Ishikawa (cell line): ENCODE measurements around the gene LGR4.

Experiments
- CEBPB ChIP-seq: IDR thresholded peaks from 2 replicates; pipeline ENCODE4 v1.6.1; 2012
- CREB1 ChIP-seq: IDR thresholded peaks from 2 replicates; pipeline ENCODE4 v1.6.1; 2012; ENCODE audit warnings: low read depth
- EGR1 ChIP-seq: IDR thresholded peaks from 2 replicates; pipeline ENCODE4 v1.6.1; 2012
- EP300 ChIP-seq: IDR thresholded peaks from 2 replicates; pipeline ENCODE4 v1.6.1; 2012; ENCODE audit warnings: borderline replicate concordance
- FOXM1 ChIP-seq: IDR thresholded peaks from 2 replicates; pipeline ENCODE4 v1.6.1; 2012; ENCODE audit warnings: low read depth, borderline replicate concordance
- NFIC ChIP-seq: IDR thresholded peaks from 2 replicates; pipeline ENCODE4 v1.6.1; 2012
- RAD21 ChIP-seq: IDR thresholded peaks from 2 replicates; pipeline ENCODE4 v1.6.1; 2012; ENCODE audit warnings: low read depth
- REST ChIP-seq: IDR thresholded peaks from 2 replicates; pipeline ENCODE4 v1.6.1; 2012; ENCODE audit warnings: low read depth, mild to moderate bottlenecking
- TAF1 ChIP-seq: IDR thresholded peaks from 2 replicates; pipeline ENCODE4 v1.6.1; 2012; ENCODE audit warnings: low read depth, mild to moderate bottlenecking
- TCF12 ChIP-seq: IDR thresholded peaks from 2 replicates; pipeline ENCODE4 v1.6.1; 2012; ENCODE audit warnings: low read depth
- TEAD4 ChIP-seq: IDR thresholded peaks from 2 replicates; pipeline ENCODE4 v1.6.1; 2012
- USF1 ChIP-seq: IDR thresholded peaks from 2 replicates; pipeline ENCODE4 v1.6.1; 2012
- YY1 ChIP-seq: IDR thresholded peaks from 2 replicates; pipeline ENCODE4 v1.6.1; 2012; ENCODE audit warnings: low read depth
- ZBTB7A ChIP-seq: IDR thresholded peaks from 2 replicates; pipeline ENCODE4 v1.6.1; 2012; ENCODE audit warnings: low read depth
- TF ChIP-seq, protein P1 (sequence below): IDR thresholded peaks from 2 replicates; pipeline ENCODE4 v1.6.1; 2012

Gene LGR4

GRCh38 chr11:27482793-27483192 lies 10.2 kb upstream of the LGR4 start:
- TF ChIP-seq ZBTB7A (no peak), RAD21 (no peak), FOXM1 (no peak), USF1 (no peak), CREB1 (no peak), REST (no peak), YY1 (no peak), TEAD4 (no peak), EGR1 (no peak), EP300 (no peak), CEBPB (no peak), TCF12 (no peak), NFIC (no peak), TAF1 (no peak)
- TF ChIP-seq, protein P1, sequence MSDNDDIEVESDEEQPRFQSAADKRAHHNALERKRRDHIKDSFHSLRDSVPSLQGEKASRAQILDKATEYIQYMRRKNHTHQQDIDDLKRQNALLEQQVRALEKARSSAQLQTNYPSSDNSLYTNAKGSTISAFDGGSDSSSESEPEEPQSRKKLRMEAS: no peak

GRCh38 chr11:27481992-27482391 lies 9.4 kb upstream of the LGR4 start:
- TF ChIP-seq CREB1 (no peak), REST (no peak), CEBPB (no peak), NFIC (no peak), RAD21 (no peak), USF1 (no peak), TEAD4 (no peak), EGR1 (no peak), TCF12 (no peak), YY1 (no peak), TAF1 (no peak), FOXM1 (no peak), EP300 (no peak), ZBTB7A (no peak)
- TF ChIP-seq, protein P1: no peak

DNA sequence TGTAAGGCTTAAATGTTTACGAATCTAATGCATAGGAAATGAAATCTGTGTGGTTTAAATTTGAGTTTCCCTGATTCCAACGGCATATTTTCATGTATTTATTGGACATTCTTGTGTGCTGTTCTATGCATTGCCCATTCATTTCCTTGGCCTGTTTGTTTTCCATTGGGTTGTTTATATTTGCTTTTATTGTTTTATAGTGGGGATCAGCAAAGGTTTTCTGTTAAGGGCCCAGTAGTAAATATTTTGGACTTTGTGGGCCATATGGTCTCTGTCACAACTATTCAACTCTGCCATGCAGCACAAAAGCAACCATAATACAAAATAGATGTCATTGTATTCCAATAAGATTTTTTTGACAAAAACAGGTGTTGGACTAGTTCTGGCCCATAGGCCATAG lies 5.2 kb upstream of the LGR4 start:
- no peak for TF ChIP-seq FOXM1

DNA sequence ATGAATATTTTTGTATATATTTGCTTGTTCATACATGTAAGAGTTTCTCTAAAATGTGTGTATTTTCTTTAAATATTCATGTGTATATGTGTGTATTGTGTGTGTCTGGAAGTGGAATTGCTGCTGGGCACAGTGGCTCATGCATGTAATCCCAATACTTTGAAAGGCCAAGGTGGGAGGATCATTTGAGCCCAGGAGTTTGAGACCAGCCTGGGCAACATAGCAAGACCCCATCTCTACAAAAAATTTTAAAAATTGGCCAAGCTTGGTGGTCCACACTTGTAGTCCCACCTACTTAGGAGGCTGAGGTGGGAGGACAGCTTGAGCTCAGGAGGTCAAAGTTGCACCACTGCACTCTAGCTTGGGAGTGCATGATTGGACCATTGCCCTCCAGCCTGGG lies 4.7 kb upstream of the LGR4 start:
- TF ChIP-seq CREB1 (no peak), REST (no peak), ZBTB7A (no peak), NFIC (no peak), CEBPB (no peak), FOXM1 (no peak)

DNA sequence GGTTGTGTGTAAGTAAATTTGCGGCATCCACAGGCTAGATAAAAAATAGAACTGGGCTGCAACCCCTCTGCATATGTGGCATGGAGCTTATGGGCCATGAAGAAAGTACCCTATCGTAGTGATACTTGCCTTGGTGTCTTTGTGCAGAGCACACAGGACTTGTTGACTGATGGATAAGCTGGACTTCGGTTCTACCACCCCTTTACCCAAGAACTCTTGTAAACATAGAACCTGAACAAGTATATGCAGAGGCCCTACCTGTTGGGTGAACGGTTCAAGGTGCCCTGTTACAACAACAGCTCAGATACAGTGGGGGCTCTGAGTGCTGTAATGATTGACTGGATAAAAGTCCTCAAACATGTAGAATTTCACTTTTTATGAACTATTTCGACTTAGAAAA lies 3.0 kb upstream of the LGR4 start:
- TF ChIP-seq TCF12 (no peak), EP300 (no peak), NFIC (no peak), CREB1 (no peak), YY1 (no peak)

DNA sequence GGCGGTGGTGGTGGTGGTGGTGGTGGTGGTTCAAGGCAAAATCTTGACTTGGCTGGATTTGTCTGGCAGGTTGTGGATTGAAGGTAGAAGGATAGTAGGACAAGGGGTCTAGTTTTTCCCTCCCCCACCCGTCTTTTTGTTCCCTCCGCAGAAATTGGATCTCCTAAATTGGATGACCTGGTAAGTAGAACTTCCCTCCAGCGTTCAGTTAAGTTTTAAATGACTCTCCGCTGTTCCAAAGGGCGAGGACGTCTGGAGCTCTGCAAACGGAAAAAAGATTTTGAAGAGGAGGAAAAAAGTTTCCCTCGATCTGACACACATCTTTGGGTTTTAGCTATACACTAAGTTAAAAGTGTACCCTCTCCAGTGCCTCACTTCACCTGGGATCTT lies 422 bp upstream of the LGR4 start:
- TF ChIP-seq NFIC (no peak), YY1 (no peak), TEAD4 (no peak), TCF12 (no peak), REST (no peak), CEBPB (no peak), FOXM1 (no peak), EP300 (no peak), USF1 (no peak), RAD21 (no peak), EGR1 (no peak), TAF1 (no peak), CREB1 (no peak), ZBTB7A (no peak)
- TF ChIP-seq, protein P1: no peak
